Fibroblast of peridontal ligament (primary cell): ENCODE results near the gene TIAL1.
"Not testable (repeated sequence)": the region's sequence is repeated elsewhere in the genome, so short reads cannot be mapped to it uniquely, and the experiment has no call there.

Experiments
- DNase-seq: peaks from one replicate; pipeline ENCODE4 v3.0.0-alpha.2; 2010; ENCODE audit errors: extremely low read depth

Gene TIAL1

DNA sequence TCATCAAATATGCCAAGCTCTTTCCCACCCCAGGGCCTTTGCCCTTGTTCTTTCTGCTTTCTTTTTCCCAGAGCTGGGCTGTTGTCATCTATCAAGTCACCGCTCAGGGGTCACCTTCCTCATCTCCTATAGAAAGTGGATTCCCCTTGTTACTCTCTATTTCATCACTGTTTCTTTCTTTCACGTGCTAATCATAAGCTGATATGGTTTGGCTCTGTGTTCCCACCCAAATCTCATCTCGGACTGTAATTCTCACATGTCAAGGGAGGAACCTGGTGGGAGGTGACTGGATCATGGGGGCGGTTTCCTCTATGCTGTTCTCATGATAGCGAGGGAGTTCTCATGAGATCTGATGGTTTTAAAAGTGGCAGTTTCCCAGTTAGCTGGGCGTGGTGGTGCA lies 17.0 kb upstream of the TIAL1 start:
- DNase-seq: no peak

DNA sequence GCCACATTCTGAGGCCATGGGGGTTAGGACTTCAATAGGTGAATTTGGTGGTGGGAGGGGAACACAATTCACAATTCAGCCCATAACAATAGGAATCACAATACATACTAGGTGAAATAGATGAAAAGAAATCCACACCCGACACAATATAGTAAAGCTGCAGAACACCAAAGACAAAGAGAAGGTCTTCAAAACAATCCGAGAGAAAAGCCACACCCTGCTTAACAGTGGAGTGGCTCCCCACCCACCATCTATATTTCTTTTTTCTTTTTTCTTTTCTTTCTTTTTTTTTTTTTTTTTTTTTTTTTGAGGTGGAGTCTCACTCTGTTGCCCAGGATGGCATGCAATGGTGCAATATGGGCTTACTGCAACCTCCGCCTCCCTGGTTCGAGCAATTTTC lies 14.7 kb upstream of the TIAL1 start:
- DNase-seq: no peak

DNA sequence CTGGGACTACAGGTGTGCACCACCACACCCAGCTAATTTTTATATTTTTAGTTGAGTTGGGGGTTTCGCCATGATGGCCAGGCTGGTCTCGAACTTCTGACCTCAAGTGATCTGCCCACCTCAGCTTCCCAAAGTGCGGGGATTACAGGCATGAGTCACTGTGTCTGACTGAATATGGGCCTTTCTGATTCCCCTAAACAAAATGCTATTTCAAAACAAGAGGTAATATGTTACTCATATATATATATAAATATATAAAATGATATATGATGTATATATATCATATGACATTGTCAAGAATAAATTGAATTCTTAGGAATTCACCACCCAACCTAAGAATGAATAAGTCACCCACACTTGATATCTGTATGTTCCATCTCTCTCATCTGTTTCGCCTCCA lies 12.8 kb upstream of the TIAL1 start:
- DNase-seq: no peak

DNA sequence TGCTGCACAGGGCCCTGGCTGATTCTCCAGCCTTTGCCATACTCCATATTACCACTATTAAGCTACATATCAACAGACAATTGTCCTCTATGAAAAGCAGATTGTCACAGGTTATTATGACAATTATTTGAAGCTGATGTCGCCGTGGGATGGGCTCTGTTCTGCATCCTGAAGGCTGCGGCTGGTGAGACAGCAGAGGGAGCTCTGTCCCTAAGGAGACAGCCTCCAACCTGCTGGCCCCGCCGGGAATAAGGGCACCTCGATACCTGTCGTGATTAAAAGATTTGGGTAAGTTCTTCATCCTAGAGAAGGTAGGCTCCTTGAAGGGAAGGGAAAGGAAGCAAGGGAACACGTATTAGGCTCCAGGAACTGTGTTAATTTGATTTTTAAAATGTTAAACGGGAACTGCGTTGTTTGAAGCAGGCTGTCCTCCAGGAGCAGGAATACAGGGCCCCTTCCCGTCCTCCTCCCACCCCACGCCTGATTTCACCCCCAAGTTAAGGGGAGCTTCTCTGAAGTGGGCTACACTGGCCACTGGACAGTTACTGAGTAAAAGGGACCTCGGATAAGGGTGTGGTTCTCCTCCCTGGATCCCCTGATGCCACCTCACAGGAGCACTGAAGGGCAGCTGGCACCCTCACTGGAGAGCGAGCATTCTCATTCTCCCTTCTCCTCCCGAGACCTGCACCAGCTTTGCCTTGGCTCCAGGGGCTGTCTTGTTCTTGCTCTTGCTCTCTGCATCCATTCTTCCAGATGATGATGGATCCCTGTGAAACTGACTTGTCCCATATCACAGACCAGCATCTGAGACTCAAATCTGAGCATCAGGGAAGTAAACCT lies 11.8 kb upstream of the TIAL1 start:
- DNase-seq: peak; percentile 20

DNA sequence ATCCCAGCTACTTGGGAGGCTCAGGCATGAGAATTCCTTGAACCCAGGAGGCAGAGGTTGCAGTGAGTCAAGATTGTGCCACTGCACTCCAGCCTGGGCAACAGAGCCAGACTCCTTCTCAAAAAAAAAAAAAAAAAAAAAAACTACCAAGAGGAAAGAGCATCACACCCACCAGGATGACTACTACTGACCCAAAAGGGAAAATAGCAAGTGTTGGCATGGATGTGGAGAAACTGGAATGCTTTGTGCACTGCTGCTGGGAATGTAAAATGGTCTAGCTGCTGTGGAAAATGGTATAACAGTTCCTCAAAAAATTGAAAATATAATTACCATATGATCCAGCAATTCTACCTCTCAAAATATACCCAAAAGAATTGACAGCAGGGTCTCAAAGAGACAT lies 7.7 kb upstream of the TIAL1 start:
- no peak for DNase-seq

- peak; percentile 23 for DNase-seq
Measured at GRCh38 chr10:119602241-119603095, 5.7 kb upstream of the TIAL1 start.

DNA sequence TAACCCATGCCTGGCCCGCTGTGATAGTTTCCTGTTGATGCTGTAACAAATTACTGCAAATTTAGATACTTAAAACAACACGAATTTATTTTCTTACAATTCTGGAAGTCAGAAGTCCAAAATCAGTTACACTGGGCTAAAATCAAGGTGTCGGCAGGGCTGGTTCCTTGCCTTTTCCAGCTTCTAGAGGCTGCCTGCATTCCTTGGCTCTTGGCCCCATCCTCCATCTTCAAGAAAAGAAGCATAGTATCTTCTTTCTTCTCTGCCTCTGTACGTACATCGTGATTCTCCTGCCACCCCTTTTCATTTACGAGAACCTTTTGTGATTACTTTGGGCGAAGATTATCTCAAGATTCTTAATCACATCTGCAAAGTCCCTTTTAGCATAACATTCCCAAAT lies 1.6 kb upstream of the TIAL1 start:
- DNase-seq: no peak

GRCh38 chr10:119597405-119598186 lies 832 bp upstream of the TIAL1 start:
- DNase-seq: no peak

DNA sequence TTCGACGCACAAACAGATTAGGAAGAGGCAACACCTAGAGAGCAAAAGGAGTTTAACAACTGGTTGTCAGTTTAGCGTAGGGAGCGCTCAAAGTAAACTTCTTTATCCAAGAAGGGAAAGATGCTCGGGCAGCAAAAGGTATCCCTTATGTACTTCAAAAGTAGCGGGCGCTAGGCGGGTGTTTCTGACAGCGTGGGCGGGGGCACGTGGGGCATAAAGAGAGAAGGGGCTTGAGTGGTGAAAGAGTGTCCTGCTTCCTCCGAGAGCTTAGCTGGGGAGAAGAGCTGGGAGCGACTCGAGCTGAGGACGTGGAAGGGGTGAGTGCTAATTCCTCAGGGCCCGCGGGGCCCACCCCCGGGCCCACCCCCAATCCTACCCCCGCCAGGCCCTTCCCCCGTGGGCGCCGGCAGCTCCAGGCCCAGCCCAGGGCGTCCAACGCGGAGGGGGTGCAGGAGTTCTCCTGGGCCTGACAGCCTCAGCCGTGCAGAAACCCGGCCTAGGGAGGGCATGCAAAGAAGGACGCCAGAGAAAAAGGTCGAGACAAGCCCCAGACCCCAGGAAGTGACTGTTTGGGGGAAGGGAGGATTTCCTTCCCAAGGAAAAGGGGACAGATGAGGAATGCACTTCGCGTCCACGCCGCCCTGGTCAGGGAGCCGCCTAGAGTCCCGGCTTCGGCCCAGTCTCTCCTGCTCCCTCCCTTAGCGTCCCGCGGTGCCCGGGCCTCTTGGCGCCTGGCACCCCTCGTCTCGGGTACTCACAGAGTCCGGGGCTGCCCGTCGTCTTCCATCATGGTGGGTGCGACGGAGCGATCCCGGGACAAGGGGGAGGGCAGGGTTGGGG lies 868 bp downstream of the TIAL1 start:
- peak; percentile 36 for DNase-seq

GRCh38 chr10:119595134-119595675 lies 1.6 kb downstream of the TIAL1 start:
- peak; percentile 58 for DNase-seq

- DNase-seq: no peak
Measured at GRCh38 chr10:119588071-119588470, 8.7 kb downstream of the TIAL1 start.

DNA sequence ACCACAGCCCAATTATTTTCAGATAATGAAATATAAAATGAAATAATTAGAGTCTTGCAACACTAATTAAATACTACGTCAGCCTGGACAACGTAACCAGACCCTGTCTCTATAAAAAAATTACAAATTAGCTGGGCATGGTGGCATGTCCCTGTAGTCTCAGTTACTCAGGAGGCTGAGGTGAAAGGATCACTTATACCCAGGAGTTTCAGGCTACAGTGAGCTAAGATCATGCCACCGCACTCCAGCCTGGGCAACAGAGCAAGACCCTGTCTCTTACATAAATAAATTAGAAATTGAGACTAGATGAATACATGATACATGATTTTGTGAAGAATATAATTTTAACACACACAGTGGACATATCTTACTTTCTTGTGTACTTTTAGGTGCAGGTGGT lies 18.4 kb downstream of the TIAL1 start:
- no peak for DNase-seq

DNA sequence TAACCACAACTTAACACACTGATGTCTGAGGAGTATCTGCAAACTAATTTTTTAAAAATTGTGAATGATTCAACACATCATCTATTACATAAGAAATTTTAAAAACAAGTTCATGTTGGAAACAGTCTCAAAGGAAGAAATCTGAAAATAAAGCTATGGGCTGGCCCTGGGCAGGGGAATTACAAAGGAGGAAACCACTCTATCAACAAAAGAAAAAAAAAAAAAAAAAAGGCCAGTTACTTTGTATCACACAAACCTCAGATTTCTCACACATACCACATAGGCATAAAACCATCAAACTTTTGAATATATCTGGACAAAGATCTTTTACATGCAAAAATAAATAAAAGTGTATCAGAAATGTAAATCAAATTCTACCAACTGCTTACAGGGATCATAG lies 20.8 kb downstream of the TIAL1 start:
- DNase-seq: no peak

DNA sequence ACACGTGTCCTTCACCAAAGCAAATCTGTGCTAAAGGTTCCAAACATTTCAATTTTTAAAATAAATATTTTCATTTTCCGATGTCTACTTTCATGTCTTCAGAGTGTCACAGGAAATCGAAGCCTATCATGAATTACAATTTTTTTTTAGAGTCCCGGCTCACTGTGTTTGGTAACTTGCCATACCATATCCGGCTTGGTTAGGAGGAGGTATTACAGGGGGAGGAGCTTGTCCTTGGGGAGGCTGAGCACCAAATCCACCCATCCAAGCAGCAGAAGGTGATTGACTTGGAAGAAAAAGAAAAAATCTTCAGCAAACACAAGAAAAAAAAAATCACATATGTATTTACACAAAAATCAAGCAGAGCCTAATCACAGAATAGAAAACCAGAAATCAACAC lies 21.3 kb downstream of the TIAL1 start:
- peak; percentile 54 for DNase-seq

GRCh38 chr10:119567978-119568377 lies 28.8 kb downstream of the TIAL1 start:
- DNase-seq: no peak

DNA sequence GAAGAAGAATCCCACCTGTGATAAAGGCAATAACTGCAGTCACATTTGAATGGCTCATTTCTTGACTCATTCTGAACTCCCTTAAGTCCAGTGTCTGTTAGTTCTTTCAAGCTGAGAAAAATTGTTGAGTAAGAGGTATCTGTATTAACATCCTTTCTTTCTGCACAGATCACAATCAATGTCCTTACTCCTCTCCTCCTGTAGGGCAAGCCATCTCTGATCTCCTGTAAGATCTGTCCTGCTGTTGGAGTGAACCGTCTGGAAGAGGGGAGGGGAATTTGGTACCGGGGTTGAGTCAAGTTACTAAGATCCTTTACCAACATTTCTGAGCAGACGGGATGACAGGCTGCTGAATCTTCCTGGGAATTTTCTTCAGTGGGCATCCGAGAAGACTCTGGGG lies 34.7 kb downstream of the TIAL1 start:
- no peak for DNase-seq

DNA sequence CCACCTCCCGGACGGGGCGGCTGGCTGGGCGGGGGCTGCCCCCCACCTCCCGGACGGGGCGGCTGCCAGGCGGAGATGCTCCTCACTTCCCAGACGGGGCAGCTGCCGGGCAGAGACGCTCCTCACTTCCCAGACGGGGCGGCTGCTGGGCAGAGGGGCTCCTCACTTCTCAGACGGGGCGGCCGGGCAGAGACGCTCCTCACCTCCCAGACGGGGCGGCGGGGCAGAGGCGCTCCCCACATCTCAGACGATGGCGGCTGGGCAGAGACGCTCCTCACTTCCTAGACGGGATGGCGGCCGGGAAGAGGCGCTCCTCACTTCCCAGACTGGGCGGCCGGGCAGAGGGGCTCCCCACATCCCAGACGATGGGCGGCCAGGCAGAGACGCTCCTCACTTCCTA lies 37.3 kb downstream of the TIAL1 start:
- not testable (repeated sequence) for DNase-seq

DNA sequence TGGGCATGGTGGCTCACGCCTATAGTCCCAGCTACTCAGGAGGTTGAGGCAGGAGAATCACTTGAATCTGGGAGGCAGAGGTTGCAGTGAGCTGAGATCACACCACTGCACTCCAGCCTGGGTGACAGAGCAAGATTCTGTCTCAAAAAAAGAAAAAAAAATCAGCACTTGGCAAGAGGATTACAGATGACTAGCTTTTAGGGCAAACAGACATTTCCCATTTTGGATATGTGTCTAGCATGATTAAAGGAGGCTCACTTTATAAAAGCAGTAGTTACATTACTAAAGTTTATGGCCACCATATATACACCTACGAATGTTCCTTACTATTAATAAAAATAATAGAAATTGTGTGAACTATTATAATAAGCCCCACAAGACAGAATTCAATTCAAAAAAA lies 40.7 kb downstream of the TIAL1 start:
- not testable (repeated sequence) for DNase-seq

- DNase-seq: no peak
Measured at GRCh38 chr10:119555178-119555784, 41.5 kb downstream of the TIAL1 start.

DNA sequence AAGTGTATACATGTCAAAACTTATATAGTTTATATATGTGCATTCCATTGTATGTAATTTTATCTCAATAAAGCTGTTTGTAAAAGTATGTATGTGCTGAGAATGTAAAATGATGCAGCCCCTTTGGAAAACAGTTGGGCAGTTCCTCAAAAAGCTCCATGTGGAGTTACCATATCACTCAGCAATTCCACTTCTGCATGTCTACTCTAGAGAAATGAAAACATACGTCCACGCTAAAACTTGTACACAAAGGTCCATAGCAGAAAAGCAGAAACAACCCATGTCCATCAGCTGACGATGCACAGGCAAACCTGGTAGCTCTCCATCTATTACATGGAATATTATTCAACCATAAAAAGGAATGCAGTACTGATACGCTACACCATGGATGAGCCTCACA lies 45.9 kb downstream of the TIAL1 start:
- DNase-seq: no peak
